HCT116 (cell line): ENCODE data around the gene THADA. TPM values are rescaled to one million over a fixed set of nuclear protein-coding genes. Genes with fewer than 3 reads are reported as not detected.

Experiments
- ATAC-seq: fragments of 200-7000 bp; cut with Tn5 transposase; 2 replicates; pipeline ENCODE4 v1.9.1; 2020; ENCODE audit warnings: mild to moderate bottlenecking, moderate library complexity
- BruUV-seq: library from RNA; stranded (reverse); fragments of 400-500 nt; replicated peaks from 2 replicates; lab custom pipeline; 2021; lab: Mats Ljungman, UMichigan
- CTCF ChIA-PET: fragments of 300-600 bp; sonication (Branson Sonifier 250); formaldehyde crosslinking; loops from one replicate; lab custom pipeline; 2021; ENCODE audit warnings: antibody characterized with exemption; lab: Charles Lee
- POLR2A ChIA-PET: fragments of 300-600, 350-600 bp; sonication (Branson Sonifier 250); formaldehyde crosslinking; loops from one replicate; lab custom pipeline; 2021; ENCODE audit warnings: antibody characterized with exemption; lab: Charles Lee
- RAD21 ChIA-PET, 2 experiments: fragments of 300-600 bp; sonication (Branson Sonifier 250); formaldehyde crosslinking; loops; one replicate each; lab custom pipeline; 2023; ENCODE audit warnings: low total read pairs in 2 of 2; ENCODE audit not compliant: uncharacterized antibody in 2 of 2, unreplicated experiment in 2 of 2, low non-redundant PET in 1 of 2; lab: Charles Lee
- DNase-seq: peaks from one replicate; pipeline ENCODE4 v3.0.0-alpha.2; 2010; ENCODE audit warnings: low read depth, low spot score
- H2AFZ ChIP-seq: fragments of 200-600 bp; shearing (Covaris generic), sonication (generic); 2 replicates; pipeline ENCODE4 v1.6.1; 2017; ENCODE audit warnings: low read depth, mixed run types, mixed read lengths, antibody characterized with exemption, low read length; ENCODE audit not compliant: poor library complexity, severe bottlenecking
- H3K27ac ChIP-seq: 2 replicates; pipeline ENCODE4 v1.5.1; 2012; ENCODE audit warnings: low read depth, low read length
- H3K27me3 ChIP-seq: fragments of 200-600 bp; sonication (generic); 2 replicates; pipeline ENCODE4 v1.6.1; 2016; ENCODE audit warnings: mixed run types, low read length, mixed read lengths; ENCODE audit not compliant: insufficient read depth
- H3K36me3 ChIP-seq, 2 experiments: fragments of 200-500 bp in 1 of 2; fragments of 200-600 bp in 1 of 2; sonication (Bioruptor generic) in 1 of 2; sonication (generic) in 1 of 2; 2 replicates each; pipeline versions ENCODE4 v1.5.1 to v1.6.1; 2014 to 2016; ENCODE audit warnings: low read length in 2 of 2, inconsistent platforms in 1 of 2, mixed read lengths in 1 of 2, mixed run types in 1 of 2; ENCODE audit not compliant: insufficient read depth in 2 of 2, control insufficient read depth in 1 of 2
- H3K4me1 ChIP-seq, 2 experiments: fragments of 200-600 bp in 1 of 2; sonication (generic) in 1 of 2; 2 replicates each; pipeline versions ENCODE4 v1.5.1 to v1.6.1; 2012 to 2017; ENCODE audit warnings: low read length in 2 of 2, inconsistent platforms in 1 of 2, mild to moderate bottlenecking in 1 of 2, mixed read lengths in 1 of 2, mixed run types in 1 of 2, moderate library complexity in 1 of 2; ENCODE audit not compliant: insufficient read depth in 2 of 2, control insufficient read depth in 1 of 2
- H3K4me2 ChIP-seq: fragments of 200-600 bp; sonication (generic); 2 replicates; pipeline ENCODE4 v1.6.1; 2017; ENCODE audit warnings: mixed run types, low read length, mixed read lengths
- H3K4me3 ChIP-seq, 2 experiments: fragments of 200-600 bp in 1 of 2; sonication (generic) in 1 of 2; replicated peaks in 1 of 2; 2 replicates each; pipeline ENCODE4 v1.5.1; 2011 to 2016; ENCODE audit warnings: low read length in 2 of 2, control low read depth in 1 of 2, low read depth in 1 of 2, mild to moderate bottlenecking in 1 of 2, mixed read lengths in 1 of 2, mixed run types in 1 of 2
- H3K79me2 ChIP-seq: fragments of 200-600 bp; sonication (generic); 2 replicates; pipeline ENCODE4 v1.6.1; 2017; ENCODE audit warnings: mild to moderate bottlenecking, mixed run types, low read length, moderate library complexity, mixed read lengths; ENCODE audit not compliant: insufficient read depth
- H3K9ac ChIP-seq: fragments of 200-600 bp; sonication (generic); 2 replicates; pipeline ENCODE4 v1.6.1; 2016; ENCODE audit warnings: low read length, mixed read lengths
- H3K9me2 ChIP-seq: fragments of 200-600 bp; sonication (generic), shearing (Covaris generic); 2 replicates; pipeline ENCODE4 v1.6.1; 2017; ENCODE audit warnings: mixed run types, mild to moderate bottlenecking, moderate library complexity; ENCODE audit not compliant: insufficient read depth
- H3K9me3 ChIP-seq, 2 experiments: fragments of 200-500 bp in 1 of 2; fragments of 200-600 bp in 1 of 2; sonication (Bioruptor generic) in 1 of 2; sonication (generic) in 1 of 2; 2 replicates each; pipeline ENCODE4 v1.6.1; 2014 to 2017; ENCODE audit warnings: low read length in 2 of 2, mixed read lengths in 2 of 2, inconsistent platforms in 1 of 2, low read depth in 1 of 2, mild to moderate bottlenecking in 1 of 2, mixed run types in 1 of 2, moderate library complexity in 1 of 2; ENCODE audit not compliant: control insufficient read depth in 1 of 2, insufficient read depth in 1 of 2
- H4K20me1 ChIP-seq: fragments of 200-600 bp; sonication (generic), shearing (Covaris generic); 2 replicates; pipeline ENCODE4 v1.6.1; 2017; ENCODE audit warnings: mixed run types, mild to moderate bottlenecking, moderate library complexity; ENCODE audit not compliant: insufficient read depth
- CBX3 ChIP-seq: IDR thresholded peaks from 2 replicates; pipeline ENCODE4 v1.6.1; 2012; ENCODE audit warnings: low read depth
- EGR1 ChIP-seq: IDR thresholded peaks from 2 replicates; pipeline ENCODE4 v1.6.1; 2012; ENCODE audit warnings: low read depth
- ELF1 ChIP-seq: IDR thresholded peaks from 2 replicates; pipeline ENCODE4 v1.6.1; 2012; ENCODE audit warnings: low read depth, borderline replicate concordance
- FOSL1 ChIP-seq: IDR thresholded peaks from 2 replicates; pipeline ENCODE4 v1.6.1; 2012; ENCODE audit warnings: low read depth
- POLR2A ChIP-seq: IDR thresholded peaks from 2 replicates; pipeline ENCODE4 v1.7.0; 2011; ENCODE audit warnings: borderline replicate concordance; ENCODE audit not compliant: insufficient read depth, insufficient read length; ENCODE audit errors: extremely low read depth
- RAD21 ChIP-seq: IDR thresholded peaks from 2 replicates; pipeline ENCODE4 v1.6.1; 2012; ENCODE audit warnings: low read depth, mild to moderate bottlenecking
- TCF7L2 ChIP-seq: IDR thresholded peaks from 2 replicates; pipeline ENCODE4 v1.7.0; 2011; ENCODE audit warnings: borderline replicate concordance, inconsistent platforms; ENCODE audit not compliant: insufficient read depth, insufficient read length; ENCODE audit errors: extremely low read depth
- ZBTB33 ChIP-seq: IDR thresholded peaks from 2 replicates; pipeline ENCODE4 v1.6.1; 2011; ENCODE audit warnings: mild to moderate bottlenecking, low read length, moderate library complexity; ENCODE audit not compliant: insufficient replicate concordance; ENCODE audit errors: extremely low read depth
- ZFX ChIP-seq: fragments of 450-650 bp; IDR thresholded peaks from 2 replicates; pipeline ENCODE4 v1.6.1; 2017
- intact Hi-C: fragments of 100-400 bp; cut with micrococcal nuclease; formaldehyde crosslinking; loops from 2 replicates; pipeline ENCODE4 v1.10.0; 2022
- total RNA-seq: library from RNA; stranded (reverse); gene quantifications from one replicate; pipeline ENCODE4 v1.2.1, GENCODE V29; 2021; ENCODE audit not compliant: unreplicated experiment
- TF ChIP-seq, protein P1 (sequence below): IDR thresholded peaks from 2 replicates; pipeline ENCODE4 v1.6.1; 2012

THADA gene
- total RNA-seq, 1 experiment from 2014 or later = 30.7 TPM

- no peak for TF ChIP-seq EGR1
- TF ChIP-seq, protein P1, sequence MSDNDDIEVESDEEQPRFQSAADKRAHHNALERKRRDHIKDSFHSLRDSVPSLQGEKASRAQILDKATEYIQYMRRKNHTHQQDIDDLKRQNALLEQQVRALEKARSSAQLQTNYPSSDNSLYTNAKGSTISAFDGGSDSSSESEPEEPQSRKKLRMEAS = no peak
- TF ChIP-seq FOSL1 = no peak
- TF ChIP-seq CBX3 = no peak
- no peak for TF ChIP-seq ELF1
- no peak for TF ChIP-seq ZBTB33
- no peak for TF ChIP-seq TCF7L2
- no peak for TF ChIP-seq RAD21
- TF ChIP-seq POLR2A = no peak
- no peak for TF ChIP-seq ZFX
- Histone ChIP-seq H3K4me2 (no peak overlapping the region), H3K36me3 (no peaks in the 10 kb centered on the region), H3K9ac (no peak overlapping the region), H3K27me3 (no peaks in the 10 kb centered on the region), H3K4me3 (no peak overlapping the region), H3K9me3 (no peaks in the 10 kb centered on the region), H3K9me2 (no peaks in the 10 kb centered on the region), H4K20me1 (peaks cover 4% of the 10 kb centered on the region; the same call in 1 of the 2 replicates), H2AFZ (no peak overlapping the region), H3K27ac (no peak overlapping the region), H3K79me2 (no peaks in the 10 kb centered on the region), H3K4me1 (no peaks in the 10 kb centered on the region)
- ATAC-seq (no peak), DNase-seq (no peak)
- ChIA-PET POLR2A (no interaction called here), CTCF (interaction anchor here (1.4 kb wide), 1 partner anchor 10 kb away, joined by 3 read pairs; no protein-coding TSS in a partner anchor), RAD21 (no interaction called here)
- intact Hi-C loops = no loop called here
- no TSS peak for BruUV-seq
These were observed 74.9 kb downstream of the THADA start for GRCh38 chr2:43520919-43521318.
